ACC112 (cell line): ENCODE measurements around the gene NIFK.

Source experiments
- H2AFZ ChIP-seq: fragments of 200-600 bp; sonication (generic); one replicate; pipeline ENCODE4 v1.6.0; 2017; ENCODE audit warnings: antibody characterized with exemption, low read length; ENCODE audit not compliant: unreplicated experiment
- H3K27ac ChIP-seq: fragments of 200-600 bp; sonication (generic); 2 replicates; pipeline ENCODE4 v1.5.1; 2014; ENCODE audit warnings: low read depth, mild to moderate bottlenecking, antibody characterized with exemption, low read length, moderate library complexity
- H3K27me3 ChIP-seq: fragments of 200-600 bp; sonication (generic); 2 replicates; pipeline ENCODE4 v1.6.1; 2014; ENCODE audit warnings: mild to moderate bottlenecking, antibody characterized with exemption, low read length, moderate library complexity, mixed read lengths; ENCODE audit not compliant: insufficient read depth
- H3K36me3 ChIP-seq: fragments of 200-600 bp; sonication (generic); 2 replicates; pipeline ENCODE4 v1.6.1; 2016; ENCODE audit warnings: mild to moderate bottlenecking, antibody characterized with exemption, low read length, moderate library complexity, mixed read lengths; ENCODE audit not compliant: insufficient read depth
- H3K4me1 ChIP-seq: fragments of 200-600 bp; sonication (generic); one replicate; pipeline ENCODE4 v1.6.1; 2016; ENCODE audit warnings: low read length, mixed read lengths; ENCODE audit not compliant: insufficient read depth, unreplicated experiment, control insufficient read depth
- H3K4me3 ChIP-seq: fragments of 200-600 bp; sonication (generic); 2 replicates; pipeline ENCODE4 v1.5.1; 2014; ENCODE audit warnings: mild to moderate bottlenecking, low read depth, low read length
- H3K79me2 ChIP-seq: fragments of 200-600 bp; sonication (generic); one replicate; pipeline ENCODE4 v1.6.0; 2016; ENCODE audit warnings: low read length; ENCODE audit not compliant: control insufficient read depth, unreplicated experiment, insufficient read depth

The NIFK gene

GRCh38 chr2:121766624-121767023, 29.9 kb upstream of the NIFK start:
- Histone ChIP-seq H3K27ac (no peak overlapping the region), H3K4me3 (no peak overlapping the region), H3K79me2 (no peaks in the 10 kb centered on the region), H3K27me3 (no peaks in the 10 kb centered on the region), H3K4me1 (no peaks in the 10 kb centered on the region), H2AFZ (no peak overlapping the region), H3K36me3 (peaks cover 21% of the 10 kb centered on the region)

- no peak overlapping the region for H3K27ac ChIP-seq
- H3K4me3 ChIP-seq = no peak overlapping the region
- H3K79me2 ChIP-seq = peaks cover 2% of the 10 kb centered on the region
- H3K27me3 ChIP-seq = no peaks in the 10 kb centered on the region
- no peaks in the 10 kb centered on the region for H3K4me1 ChIP-seq
- H2AFZ ChIP-seq = no peak overlapping the region
- peaks cover 26% of the 10 kb centered on the region for H3K36me3 ChIP-seq
Observed at GRCh38 chr2:121764681-121765228, 28.1 kb upstream of the NIFK start.

GRCh38 chr2:121755237-121756111, 18.8 kb upstream of the NIFK start, which contains the start of gene TSN:
Gene TSN, plus strand, starts transcription at chr2:121755651. Its CDS starts 129 bp downstream, at chr2:121755780.
- H3K27me3 ChIP-seq = no peaks in the 10 kb centered on the region
- H3K4me3 ChIP-seq = peak within 1 kb of the TSS; percentile 92
- H3K27ac ChIP-seq = peak within 1 kb of the TSS; percentile 18; the same call in 1 of the 2 replicates
- peak within 1 kb of the TSS; percentile 97 for H2AFZ ChIP-seq
- peaks cover 37% of the 10 kb centered on the region for H3K79me2 ChIP-seq
- peaks cover 7% of the 10 kb centered on the region for H3K4me1 ChIP-seq
- H3K36me3 ChIP-seq = peaks cover 14% of the 10 kb centered on the region

GRCh38 chr2:121754851-121755236, 18.2 kb upstream of the NIFK start:
- Histone ChIP-seq H3K27me3 (no peaks in the 10 kb centered on the region), H3K4me1 (peaks cover 7% of the 10 kb centered on the region), H2AFZ (peak overlapping the region; percentile 97), H3K27ac (no peak overlapping the region), H3K79me2 (peaks cover 35% of the 10 kb centered on the region), H3K36me3 (peaks cover 10% of the 10 kb centered on the region; the same call in 1 of the 2 replicates), H3K4me3 (peak overlapping the region; percentile 92)

GRCh38 chr2:121748202-121748601, 11.5 kb upstream of the NIFK start:
- Histone ChIP-seq H3K4me1 (no peaks in the 10 kb centered on the region), H3K79me2 (no peaks in the 10 kb centered on the region), H2AFZ (peak overlapping the region; percentile 58), H3K27me3 (no peaks in the 10 kb centered on the region), H3K27ac (no peak overlapping the region), H3K36me3 (no peaks in the 10 kb centered on the region), H3K4me3 (no peak overlapping the region)

GRCh38 chr2:121746071-121746578, 9.4 kb upstream of the NIFK start:
- no peaks in the 10 kb centered on the region for H3K79me2 ChIP-seq
- no peak overlapping the region for H2AFZ ChIP-seq
- H3K27ac ChIP-seq = no peak overlapping the region
- no peak overlapping the region for H3K4me3 ChIP-seq
- H3K27me3 ChIP-seq = no peaks in the 10 kb centered on the region
- H3K4me1 ChIP-seq = no peaks in the 10 kb centered on the region
- no peaks in the 10 kb centered on the region for H3K36me3 ChIP-seq

- Histone ChIP-seq H3K27me3 (no peaks in the 10 kb centered on the region), H3K4me3 (no peak overlapping the region), H3K4me1 (no peaks in the 10 kb centered on the region), H3K79me2 (peaks cover 2% of the 10 kb centered on the region), H3K36me3 (no peaks in the 10 kb centered on the region), H2AFZ (no peak overlapping the region), H3K27ac (no peak overlapping the region)
Observed at GRCh38 chr2:121741450-121741849, 4.8 kb upstream of the NIFK start.

GRCh38 chr2:121740973-121741372, 4.3 kb upstream of the NIFK start:
- no peak overlapping the region for H3K27ac ChIP-seq
- H3K36me3 ChIP-seq = no peaks in the 10 kb centered on the region
- H3K4me3 ChIP-seq = no peak overlapping the region
- peaks cover 7% of the 10 kb centered on the region for H3K79me2 ChIP-seq
- H2AFZ ChIP-seq = no peak overlapping the region
- no peaks in the 10 kb centered on the region for H3K27me3 ChIP-seq
- no peaks in the 10 kb centered on the region for H3K4me1 ChIP-seq

GRCh38 chr2:121736140-121736461, 574 bp downstream of the NIFK start:
- Histone ChIP-seq H3K36me3 (peaks cover 9% of the 10 kb centered on the region), H3K27ac (peak overlapping the region; percentile 18)

GRCh38 chr2:121735518-121736074, 1.1 kb downstream of the NIFK start:
- H3K79me2 ChIP-seq = peaks cover 45% of the 10 kb centered on the region
- H3K4me1 ChIP-seq = peaks cover 9% of the 10 kb centered on the region
- H3K36me3 ChIP-seq = peaks cover 9% of the 10 kb centered on the region
- no peaks in the 10 kb centered on the region for H3K27me3 ChIP-seq
- no peak overlapping the region for H3K27ac ChIP-seq
- H3K4me3 ChIP-seq = peak overlapping the region; percentile 89
- no peak overlapping the region for H2AFZ ChIP-seq

More at GRCh38 chr2:121736140-121736461, 574 bp downstream of the NIFK start:
- Histone ChIP-seq H3K27me3 (no peaks in the 10 kb centered on the region), H3K4me3 (peak overlapping the region; percentile 89), H3K79me2 (peaks cover 44% of the 10 kb centered on the region), H2AFZ (peak overlapping the region; percentile 54), H3K4me1 (peaks cover 9% of the 10 kb centered on the region)
